NB4 (cell line): ENCODE data around the gene MED15.

Source experiments
- MAX ChIP-seq: IDR thresholded peaks from 2 replicates; pipeline ENCODE4 v1.6.1; 2011; ENCODE audit warnings: low read depth, low read length
- MYC ChIP-seq: IDR thresholded peaks from 2 replicates; pipeline ENCODE4 v1.6.1; 2011; ENCODE audit warnings: low read depth, low read length
- POLR2A ChIP-seq: IDR thresholded peaks from 2 replicates; pipeline ENCODE4 v1.6.1; 2011; ENCODE audit warnings: mild to moderate bottlenecking; ENCODE audit not compliant: insufficient read length; ENCODE audit errors: extremely low read depth
- TF ChIP-seq, protein P1 (sequence below): IDR thresholded peaks from one replicate; pipeline ENCODE4 v1.5.1; 2012; ENCODE audit warnings: low read depth, low read length

DNA sequence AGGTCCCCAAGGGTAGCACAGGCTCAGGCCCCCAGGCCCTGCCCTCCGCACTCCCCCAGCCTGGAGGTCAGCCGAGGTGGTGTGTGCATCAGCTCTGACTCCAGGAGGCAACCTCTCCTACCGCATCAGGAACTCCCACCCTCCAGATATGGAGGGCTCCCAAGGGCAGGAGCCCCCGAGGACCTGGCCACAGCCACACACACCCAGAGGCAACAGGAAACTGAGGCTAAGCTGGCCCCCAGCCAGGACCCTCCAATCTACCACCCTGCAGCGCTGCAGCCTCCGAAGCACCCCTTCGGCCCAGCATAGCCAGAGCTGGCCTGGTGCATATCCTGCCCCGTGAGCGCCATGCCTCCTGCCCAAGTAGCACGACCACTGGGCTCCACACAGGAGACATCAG lies 104.0 kb downstream of the MED15 start:
- TF ChIP-seq, protein P1, sequence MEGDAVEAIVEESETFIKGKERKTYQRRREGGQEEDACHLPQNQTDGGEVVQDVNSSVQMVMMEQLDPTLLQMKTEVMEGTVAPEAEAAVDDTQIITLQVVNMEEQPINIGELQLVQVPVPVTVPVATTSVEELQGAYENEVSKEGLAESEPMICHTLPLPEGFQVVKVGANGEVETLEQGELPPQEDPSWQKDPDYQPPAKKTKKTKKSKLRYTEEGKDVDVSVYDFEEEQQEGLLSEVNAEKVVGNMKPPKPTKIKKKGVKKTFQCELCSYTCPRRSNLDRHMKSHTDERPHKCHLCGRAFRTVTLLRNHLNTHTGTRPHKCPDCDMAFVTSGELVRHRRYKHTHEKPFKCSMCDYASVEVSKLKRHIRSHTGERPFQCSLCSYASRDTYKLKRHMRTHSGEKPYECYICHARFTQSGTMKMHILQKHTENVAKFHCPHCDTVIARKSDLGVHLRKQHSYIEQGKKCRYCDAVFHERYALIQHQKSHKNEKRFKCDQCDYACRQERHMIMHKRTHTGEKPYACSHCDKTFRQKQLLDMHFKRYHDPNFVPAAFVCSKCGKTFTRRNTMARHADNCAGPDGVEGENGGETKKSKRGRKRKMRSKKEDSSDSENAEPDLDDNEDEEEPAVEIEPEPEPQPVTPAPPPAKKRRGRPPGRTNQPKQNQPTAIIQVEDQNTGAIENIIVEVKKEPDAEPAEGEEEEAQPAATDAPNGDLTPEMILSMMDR, result no peak
- TF ChIP-seq MAX (no peak), POLR2A (no peak), MYC (no peak)
